LoVo (cell line): ENCODE data around the gene LLGL2.

Experiments
- DNase-seq: peaks from one replicate; pipeline ENCODE4 v3.0.0-alpha.2; 2016; ENCODE audit warnings: low spot score

The LLGL2 gene

DNA sequence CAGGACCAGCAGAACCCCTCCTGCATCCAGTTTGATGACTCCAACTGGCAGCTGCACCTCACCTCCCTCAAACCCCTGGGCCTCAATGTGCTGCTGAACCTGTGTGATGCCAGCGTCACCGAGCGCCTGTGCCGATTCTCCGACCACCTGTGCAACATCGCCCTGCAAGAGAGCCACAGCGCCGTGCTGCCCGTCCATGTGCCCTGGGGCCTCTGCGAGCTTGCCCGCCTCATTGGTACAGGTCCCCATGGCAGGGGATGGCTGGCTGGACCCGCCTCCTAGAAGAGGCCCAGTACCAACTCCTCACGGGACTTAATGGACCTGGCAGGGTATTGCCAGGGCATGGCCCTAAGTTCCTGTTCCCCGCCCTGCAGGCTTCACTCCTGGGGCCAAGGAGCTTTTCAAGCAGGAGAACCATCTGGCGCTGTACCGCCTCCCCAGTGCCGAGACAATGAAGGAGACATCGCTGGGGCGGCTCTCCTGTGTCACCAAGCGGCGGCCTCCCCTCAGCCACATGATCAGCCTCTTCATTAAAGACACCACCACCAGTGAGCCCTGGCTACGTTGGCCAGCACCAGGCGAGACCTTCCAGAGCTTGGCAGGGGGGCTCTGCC lies 32.8 kb upstream of the LLGL2 start:
- DNase-seq = no peak

DNA sequence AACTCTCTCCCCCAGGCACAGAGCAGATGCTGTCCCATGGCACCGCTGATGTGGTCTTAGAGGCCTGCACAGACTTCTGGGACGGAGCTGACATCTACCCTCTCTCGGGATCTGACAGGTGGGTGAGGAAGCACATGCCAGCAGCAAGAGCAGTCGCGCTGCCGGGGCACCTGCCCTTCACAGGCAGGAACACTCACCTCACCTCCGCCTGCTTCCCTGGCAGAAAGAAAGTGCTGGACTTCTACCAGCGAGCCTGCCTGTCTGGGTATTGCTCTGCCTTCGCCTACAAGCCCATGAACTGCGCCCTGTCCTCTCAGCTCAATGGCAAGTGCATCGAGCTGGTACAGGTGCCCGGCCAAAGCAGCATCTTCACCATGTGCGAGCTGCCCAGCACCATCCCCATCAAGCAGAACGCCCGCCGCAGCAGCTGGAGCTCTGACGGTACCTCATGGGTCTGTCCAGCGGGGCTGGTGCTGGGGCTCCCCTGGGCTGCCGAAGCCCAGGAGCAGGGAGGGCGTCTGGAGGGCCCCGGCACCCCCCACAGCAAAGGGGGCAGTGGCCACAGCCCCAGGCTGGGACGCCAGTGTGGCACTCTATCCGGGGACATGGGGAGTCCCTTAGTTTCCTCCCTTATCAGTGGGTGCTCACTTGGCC lies 31.9 kb upstream of the LLGL2 start:
- DNase-seq = no peak

DNA sequence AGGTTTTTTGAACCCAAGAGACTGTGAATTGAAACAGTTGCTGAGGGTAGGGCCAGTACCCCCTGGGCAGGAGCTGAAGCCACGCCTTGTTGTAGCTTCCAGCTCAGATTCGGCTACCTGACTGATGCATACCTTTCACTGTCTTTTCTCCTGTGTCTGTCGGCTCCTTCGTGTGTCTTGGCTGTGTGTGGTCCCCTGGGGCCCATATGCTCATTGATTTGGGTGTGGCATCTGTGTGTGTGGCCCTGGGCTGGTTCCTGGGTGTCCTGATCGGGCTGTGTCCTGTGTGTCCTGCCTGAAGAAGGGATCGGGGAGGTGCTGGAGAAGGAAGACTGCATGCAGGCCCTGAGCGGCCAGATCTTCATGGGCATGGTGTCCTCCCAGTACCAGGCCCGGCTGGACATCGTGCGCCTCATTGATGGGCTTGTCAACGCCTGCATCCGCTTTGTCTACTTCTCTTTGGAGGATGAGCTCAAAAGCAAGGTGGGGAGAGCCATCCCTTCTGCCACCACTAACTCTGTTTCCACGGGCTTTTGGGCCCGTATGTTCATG lies 31.1 kb upstream of the LLGL2 start:
- no peak for DNase-seq

DNA sequence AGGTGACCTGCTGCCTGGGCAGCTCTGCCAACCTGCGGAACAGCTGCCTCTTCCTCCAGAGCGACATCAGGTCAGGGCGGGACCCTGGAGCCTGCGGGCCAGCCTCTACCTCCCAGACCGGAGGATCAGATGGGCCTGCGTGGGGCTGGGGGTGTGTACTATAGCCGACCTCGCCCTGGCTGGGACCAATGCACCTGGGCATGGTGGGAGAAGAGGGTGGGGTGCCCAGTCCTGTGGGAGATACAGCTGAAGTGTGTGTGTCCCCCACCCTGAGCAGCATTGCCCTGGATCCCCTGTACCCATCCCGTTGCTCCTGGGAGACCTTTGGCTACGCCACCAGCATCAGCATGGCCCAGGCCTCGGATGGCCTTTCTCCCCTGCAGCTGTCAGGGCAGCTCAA lies 29.5 kb upstream of the LLGL2 start:
- no peak for DNase-seq

DNA sequence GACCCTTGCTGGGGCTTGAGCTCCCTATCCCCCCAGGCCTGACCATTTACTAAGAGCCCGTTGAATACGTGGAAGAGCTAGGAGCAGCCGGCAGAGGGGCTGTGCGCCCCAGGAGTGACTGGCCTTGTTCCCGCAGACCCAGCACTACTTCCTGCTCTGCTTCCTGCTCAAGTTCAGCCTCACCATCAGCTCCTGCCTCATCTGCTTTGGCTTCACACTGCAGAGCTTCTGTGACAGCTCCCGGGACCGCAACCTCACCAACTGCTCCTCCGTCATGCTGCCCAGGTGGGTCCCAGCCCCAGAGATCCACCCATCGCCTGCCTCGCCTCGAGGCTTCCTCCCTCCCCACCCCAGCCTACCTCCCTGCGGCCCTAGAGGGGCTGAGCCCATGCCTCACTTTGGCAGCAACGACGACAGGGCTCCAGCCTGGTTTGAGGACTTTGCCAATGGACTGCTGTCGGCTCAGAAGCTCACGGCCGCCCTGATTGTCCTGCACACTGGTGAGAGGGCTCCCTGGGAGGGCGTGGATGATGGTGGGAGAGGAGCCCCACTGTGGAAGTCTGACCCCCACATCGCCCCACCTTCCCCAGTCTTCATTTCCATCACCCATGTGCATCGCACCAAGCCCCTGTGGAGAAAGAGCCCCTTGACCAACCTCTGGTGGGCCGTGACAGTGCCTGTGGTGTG lies 27.3 kb upstream of the LLGL2 start:
- no peak for DNase-seq

DNA sequence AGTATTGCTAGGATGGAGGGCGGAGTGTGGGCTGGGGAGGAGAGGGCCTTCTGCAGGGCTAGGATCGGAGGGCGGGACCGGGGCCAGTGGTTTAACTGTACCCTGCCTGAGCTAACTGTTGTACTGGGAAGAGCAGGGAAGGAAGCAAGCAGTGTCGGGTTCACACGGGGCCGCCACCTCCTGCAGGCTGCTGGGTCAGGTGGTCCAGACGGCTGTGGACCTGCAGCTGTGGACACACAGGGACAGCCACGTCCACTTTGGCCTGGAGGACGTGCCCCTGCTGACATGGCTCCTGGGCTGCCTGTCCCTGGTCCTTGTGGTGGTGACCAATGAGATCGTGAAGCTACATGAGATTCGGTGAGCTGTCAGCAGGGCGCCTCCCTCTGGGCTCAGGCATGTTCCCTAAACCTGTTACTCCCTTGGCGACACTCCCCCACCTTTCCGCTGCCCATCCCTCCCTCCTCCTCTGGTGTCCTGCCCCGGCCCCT lies 26.7 kb upstream of the LLGL2 start:
- no peak for DNase-seq

DNA sequence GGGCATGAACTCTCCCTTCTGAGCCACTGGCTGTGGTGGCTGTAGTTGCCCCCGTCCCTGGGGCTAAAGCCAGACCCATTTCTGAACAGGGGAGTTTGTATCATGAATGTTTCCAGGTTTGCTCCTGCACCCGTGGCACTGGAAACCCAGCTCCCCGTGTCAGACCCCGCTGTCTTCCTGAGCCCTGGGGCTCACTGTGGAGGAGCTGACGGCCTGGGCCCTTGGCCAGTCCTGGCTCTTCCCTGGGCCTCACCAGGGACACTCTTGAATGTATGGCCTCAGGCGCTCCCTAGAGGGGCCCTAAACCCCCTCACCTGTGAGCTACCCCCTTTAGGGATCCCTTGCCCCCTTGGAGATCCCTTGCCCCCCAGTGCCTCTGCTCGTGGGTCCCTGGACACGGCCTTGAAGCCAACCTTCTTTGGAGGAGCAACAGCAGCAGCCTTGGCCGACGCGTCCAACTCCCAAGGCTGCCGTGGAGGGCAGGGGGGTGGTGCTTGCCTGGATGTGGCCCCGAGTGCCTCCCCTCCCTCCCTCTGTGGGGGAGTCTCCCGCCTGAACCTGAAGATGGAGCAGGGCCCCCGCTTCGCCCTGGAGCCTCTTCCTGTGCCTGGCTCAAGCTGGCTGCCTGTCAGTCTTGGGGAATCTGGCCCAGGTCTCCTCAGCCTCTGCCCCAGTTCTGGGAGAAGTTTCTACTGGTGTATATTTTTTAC lies 26.0 kb upstream of the LLGL2 start:
- DNase-seq = no peak

DNA sequence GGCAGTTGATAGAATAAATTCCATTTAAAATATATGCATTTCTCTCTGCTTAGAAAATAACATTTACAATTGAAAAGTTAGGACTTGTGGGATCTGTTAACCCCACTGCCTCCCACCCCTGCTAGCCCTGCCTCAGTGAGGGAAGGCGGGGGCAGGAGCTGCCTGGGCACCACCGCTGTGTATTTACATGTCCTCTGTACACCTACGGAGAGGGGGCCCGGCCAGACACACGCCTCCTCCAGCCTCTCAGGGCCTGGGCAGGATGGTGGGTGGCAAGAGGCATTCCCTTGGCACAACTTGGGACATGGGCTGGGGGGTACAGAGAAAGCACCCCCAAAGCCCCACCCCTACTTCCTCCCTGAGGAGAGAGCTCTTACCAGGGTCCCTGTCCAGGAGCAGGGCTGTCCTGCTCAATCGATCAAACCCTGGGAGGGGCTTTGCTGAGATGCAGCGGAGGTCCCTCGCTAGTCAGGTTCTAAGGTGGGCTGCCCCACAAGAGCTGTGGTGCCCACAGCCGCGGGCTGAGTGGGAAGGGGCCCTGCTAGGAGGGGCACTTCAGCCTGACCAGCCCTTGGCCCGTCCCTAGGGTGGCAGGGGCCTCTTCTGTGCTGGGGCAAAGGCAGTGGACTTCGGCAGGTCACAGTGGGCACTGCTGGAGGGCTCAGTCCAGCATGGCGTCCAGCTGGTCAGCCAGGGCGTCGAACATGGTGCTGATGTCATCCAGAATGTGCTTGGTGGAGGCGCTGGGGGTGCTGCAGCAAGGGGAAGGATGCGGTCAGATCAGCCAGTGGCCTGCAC lies 24.9 kb upstream of the LLGL2 start:
- DNase-seq = no peak

DNA sequence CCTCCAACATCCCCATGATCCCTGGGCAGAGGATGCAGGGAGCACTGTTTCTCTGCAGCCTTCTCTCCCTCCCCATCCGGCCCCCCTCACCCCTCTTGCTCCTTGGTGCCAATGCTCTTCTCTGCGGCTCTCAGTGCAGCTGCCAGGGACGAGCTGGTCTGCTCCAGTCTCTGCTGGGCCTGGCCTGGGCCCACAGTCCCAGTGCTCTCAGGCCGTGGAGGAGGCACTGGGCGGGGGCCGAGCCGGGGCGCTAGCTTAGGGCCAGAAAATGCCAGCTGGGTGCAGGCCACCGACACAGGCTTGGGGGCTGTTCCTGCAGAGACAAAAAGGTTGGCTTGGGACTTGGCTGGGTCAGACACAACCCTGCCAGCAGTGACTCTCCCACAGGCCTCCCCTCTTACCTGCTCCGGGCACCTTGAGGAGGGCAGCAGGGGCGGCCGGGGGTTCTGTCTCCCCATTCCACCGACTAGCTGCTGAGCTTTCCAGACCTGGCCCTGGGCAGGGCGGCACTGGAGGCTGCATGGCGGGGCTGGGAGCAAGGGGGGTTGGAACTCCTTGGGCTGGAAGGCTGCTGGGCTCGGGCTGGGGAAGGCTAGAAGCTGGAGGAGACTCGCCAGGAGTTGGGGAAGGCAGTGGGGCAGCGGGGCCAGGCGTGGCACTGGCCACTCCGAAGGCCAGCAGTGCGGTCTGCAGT lies 24.0 kb upstream of the LLGL2 start:
- no peak for DNase-seq

DNA sequence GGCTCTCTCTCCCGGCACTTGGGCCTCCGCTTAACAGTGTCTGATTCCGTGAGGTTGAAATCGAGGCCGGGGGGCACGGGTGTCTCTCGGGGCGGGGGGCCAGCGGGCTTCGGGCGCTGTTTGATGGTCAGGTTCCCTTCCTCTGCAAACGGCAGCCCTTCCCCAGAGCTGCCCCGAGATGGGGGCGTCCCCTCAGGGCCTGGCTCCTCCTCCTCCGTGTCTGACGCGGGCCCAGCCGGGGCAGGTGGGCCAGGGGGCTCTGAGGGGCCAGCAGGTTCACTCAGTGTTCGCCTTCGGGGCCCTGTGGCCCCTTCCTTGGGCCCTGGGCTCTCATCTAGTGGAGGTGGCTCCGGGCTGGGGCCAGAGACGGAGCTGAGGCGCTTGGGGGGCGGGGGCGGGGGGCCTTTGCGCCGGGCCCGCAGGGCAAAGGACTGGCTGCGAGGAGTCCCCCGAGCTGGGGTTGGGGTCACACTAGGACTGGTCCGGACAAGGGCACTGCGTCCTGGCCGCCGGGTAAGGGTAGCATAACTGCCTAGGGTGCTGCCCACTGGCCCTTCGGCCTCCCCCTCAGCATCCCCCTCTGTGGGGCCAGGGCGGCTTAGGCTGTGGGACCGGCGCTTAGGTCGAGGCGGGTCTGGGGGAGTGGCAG lies 23.3 kb upstream of the LLGL2 start:
- no peak for DNase-seq

DNA sequence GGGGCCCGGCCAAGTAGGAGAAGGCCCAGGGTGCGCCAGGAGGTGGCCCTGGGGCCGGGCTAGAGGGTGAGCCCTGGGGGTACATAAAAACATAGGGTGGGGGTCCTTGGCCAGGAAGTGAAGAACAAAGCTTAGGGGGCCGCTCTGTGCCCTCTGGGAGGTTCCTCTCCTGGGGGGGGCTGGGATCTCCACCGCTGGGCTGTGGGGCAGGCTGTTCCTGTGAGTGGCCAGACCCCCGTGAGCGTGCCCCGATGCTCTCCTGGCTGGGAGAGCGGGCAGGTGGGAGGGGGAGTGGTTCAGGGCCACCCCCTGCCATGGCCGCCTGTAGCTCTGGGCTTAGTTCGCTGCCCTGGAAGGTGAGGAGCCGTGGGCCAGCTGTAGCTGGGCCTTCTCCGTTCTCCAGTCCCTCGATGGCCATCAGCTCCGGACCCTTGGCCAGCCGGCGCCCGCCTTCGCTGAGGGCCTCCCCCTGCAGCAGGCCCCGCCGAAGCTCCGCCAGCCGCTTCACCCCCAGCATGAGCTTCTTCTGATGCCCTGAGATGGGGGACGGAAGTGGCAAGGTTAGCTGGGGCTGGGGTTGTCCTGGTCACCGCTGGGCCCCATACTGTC lies 22.7 kb upstream of the LLGL2 start:
- no peak for DNase-seq

DNA sequence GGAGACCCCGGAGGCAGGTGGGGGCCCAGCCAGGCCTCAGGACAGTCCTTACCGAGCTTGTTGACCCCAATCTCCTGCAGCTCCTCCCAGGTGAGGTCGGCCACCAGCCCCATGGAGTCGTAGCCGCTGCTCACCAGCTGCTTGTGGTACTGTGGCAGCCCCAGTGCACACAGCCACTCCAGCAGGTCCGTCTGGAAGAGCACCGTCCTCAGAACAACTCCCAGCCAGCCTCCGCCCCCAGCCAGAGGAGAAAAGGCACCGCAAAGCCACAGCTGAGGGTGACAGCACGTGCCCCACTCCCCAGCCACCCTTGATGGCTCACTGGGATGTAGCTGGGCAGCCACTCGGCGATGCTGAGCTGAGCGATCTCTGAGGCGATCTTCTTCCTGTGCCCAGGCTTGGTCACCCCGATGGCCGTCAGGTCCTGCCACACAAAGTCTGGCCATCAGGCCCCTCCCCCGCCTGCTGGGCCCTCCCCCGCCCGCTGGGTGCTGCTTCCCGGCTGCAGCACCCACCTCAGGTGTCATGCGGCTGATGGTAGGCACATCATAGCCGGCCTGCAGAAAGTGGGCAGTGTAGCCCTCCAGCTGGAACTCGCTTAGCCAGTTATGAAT lies 22.1 kb upstream of the LLGL2 start:
- DNase-seq = no peak

DNA sequence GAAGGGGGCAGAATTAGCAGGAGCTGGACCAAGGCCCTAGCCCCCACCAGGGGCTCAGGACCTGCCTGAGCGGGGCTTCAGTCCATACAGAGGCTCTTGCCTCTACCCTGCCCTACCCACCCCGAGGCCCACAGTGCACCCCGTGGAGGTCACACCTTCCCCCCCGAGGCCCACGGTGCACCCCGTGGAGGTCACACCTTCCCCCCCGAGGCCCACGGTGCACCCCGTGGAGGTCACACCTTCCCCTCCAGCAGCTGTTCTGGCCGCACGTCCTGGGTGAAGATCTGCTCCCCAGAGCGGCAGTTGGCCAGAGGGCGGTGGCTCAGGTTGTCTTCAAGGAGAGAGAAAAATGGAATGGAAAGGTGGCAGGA lies 21.5 kb upstream of the LLGL2 start:
- DNase-seq = no peak

DNA sequence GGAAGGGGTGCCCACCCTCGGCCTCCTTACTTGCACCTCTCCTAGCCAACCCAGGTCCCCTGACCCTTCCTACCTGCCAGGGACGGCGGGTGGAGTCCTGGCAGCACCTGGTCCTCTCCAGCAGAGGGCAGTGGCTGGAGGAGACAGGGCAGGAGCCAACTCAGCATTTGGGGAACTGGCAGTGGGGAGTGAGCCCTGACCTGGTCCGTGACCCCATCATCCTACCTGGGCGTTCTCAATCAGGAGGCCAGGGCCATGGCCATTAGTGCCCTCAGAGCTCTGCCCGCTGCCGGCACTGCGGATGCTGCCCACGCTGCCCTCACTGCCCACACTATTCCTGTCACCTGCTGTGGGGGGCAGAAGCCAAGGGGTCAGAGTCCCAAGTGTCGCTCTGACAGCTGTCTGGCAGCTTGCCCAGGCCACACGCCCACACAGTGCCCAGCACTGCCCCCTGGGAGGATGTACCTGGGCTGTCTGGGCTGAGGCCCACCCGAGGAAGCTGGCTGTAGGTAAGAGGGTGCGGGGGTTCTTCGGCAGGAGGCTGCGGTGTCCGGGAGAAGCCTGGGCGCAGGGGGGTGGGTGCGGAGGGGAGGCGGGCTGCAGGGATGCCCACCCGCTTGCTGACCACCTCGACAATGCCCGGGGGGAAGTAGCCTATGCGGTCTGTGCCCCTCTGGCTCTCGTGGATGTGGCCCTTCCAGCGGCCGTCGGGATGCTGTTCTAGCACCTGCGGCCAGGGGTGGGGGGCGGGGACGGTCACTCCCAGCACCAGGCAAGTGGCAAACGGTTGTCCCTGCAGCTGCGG lies 20.9 kb upstream of the LLGL2 start:
- DNase-seq = no peak

DNA sequence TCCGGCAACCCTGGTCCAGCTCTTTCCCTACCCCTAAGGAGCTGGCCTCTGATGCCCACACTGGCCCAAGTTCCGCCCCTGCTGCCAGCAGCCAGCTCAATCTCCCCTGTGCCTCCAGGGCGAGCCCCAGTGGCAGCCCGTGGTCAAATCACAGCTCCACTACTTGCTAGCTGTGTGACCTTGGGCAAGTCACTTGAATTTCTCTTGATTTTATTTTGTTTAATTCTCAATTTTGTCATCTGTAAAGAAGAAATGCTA lies 20.4 kb upstream of the LLGL2 start:
- no peak for DNase-seq

DNA sequence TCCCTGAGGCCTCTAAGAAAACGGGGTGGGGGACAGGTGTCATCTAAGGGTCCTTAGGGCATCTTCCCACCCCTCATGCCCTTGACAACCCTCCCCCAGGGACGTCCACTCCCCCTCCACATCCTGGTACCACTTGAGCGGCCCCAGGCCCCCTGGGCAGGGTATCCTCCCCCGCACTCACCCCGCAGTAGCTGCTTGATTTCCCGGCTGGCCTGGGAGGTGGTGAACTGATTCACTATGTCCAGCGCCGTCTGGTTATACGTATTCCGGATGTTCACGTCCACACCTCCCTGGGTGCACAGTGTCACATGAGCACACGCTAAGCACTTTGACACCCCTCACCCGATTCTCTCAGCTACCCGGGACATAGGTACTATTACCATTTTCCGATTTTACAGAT lies 19.9 kb upstream of the LLGL2 start:
- no peak for DNase-seq

DNA sequence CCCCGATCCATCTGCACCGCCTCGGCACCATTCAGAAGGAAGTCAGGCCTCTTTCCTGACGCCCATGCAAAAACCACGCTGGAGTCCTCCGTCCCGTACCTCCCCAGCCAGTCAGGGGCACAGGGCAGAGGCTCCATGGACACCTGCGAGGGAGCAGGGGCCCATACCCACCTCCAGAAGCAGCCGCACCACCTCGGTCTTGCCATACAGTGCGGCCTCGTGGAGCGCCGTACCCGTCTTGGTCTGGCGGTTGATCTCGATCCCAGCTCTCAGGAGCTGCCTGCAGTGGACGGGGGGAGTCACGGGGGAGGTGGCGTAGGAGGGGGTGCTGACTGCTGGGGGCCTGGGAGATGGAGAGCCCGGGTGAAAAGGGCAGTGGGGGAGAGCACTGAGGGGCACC lies 19.4 kb upstream of the LLGL2 start:
- DNase-seq = no peak

DNA sequence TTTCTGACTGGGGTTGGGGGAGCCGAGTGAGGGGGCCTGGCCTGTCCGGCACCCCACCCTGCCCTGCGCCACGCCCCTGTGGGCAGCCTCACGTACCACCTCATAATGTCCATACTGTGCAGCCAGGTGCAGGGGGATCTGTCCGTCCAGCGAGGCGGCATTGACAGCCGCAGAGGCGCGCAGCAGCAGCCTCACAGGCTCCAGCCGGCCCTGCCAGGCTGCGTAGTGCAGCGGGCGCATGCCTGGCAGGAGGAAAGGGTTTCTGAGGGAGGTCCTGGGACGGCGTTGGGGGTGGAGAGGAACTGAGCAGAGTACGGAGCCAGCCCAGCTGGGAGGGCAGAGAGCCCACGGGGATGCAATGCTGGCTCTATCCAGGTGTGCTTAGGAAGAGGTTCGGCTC lies 18.6 kb upstream of the LLGL2 start:
- DNase-seq = no peak
